Adrenal gland (tissue), 12 donors: ENCODE measurements around the gene OLFM2. TPM values are rescaled to one million over a fixed set of nuclear protein-coding genes. Genes with fewer than 3 reads are reported as not detected.

ENCODE experiments used
- DNase-seq, 7 donors: peaks; one replicate each; pipeline ENCODE4 v3.0.0-alpha.2; 2019 to 2020
- H3K27ac ChIP-seq, 5 donors: fragments of 200-600 bp; sonication (generic) in 4 of 5; 1 replicate in 3 of 5; 2 replicates in 2 of 5; pipeline versions ENCODE4 v1.5.1 to v1.8.0; 2016 to 2020; ENCODE audit warnings: mild to moderate bottlenecking in 1 of 5
- H3K27me3 ChIP-seq: fragments of 200-600 bp; 2 replicates; pipeline ENCODE4 v1.8.0; 2021
- H3K36me3 ChIP-seq, 2 donors: fragments of 200-600 bp; replicated peaks in 1 of 2; 1 replicate in 1 of 2; 2 replicates in 1 of 2; pipeline versions ENCODE4 v1.5.1 to v1.8.0; 2018 to 2022
- H3K4me1 ChIP-seq, 2 donors: fragments of 200-600 bp; replicated peaks in 1 of 2; 1 replicate in 1 of 2; 2 replicates in 1 of 2; pipeline versions ENCODE4 v1.5.1 to v1.8.0; 2018 to 2021
- H3K4me3 ChIP-seq, 4 donors: fragments of 200-600 bp; sonication (generic) in 3 of 4; one replicate each; pipeline ENCODE4 v1.5.1; 2016 to 2018
- H3K9me3 ChIP-seq, 3 donors: fragments of 200-600 bp; sonication (generic) in 1 of 3; replicated peaks in 1 of 3; 1 replicate in 2 of 3; 2 replicates in 1 of 3; pipeline versions ENCODE4 v1.5.1 to v1.8.0; 2016 to 2021
- POLR2A ChIP-seq, 2 donors: fragments of 450-650 bp; IDR thresholded peaks; one replicate each; pipeline ENCODE4 v1.6.1; 2017; ENCODE audit warnings: antibody characterized with exemption in 2 of 2, mild to moderate bottlenecking in 2 of 2, moderate library complexity in 1 of 2
- WGBS, 4 donors: extraction: QIAGEN DNeasy Blood & Tissue Kit in 2 of 4; methylation state at CpG; one replicate each; pipeline versions ENCODE4 v1.1.5 to v1.1.7; 2013 to 2017; 5-methylcytosine and 5-hydroxymethylcytosine counted together
- intact Hi-C, 2 donors: fragments of 100-400 bp; cut with DNase I; formaldehyde crosslinking; loops; one replicate each; pipeline versions ENCODE4 v1.14.1 to v1.15.0; 2022 to 2023
- polyA plus RNA-seq, 3 donors: library from polyadenylated mRNA; stranded (reverse); fragments of 200-250 nt in 2 of 3; fragments of 350-450 nt in 1 of 3; fragmentation: Illumina TruSeq in 1 of 3; extraction: RNeasy Lipid Tissue Mini Kit (QIAGEN cat#74804) in 1 of 3; gene quantifications; one replicate each; pipeline ENCODE4 v1.2.3, GENCODE V29; 2013 to 2014
- small RNA-seq, 2 donors: library from RNA; depleted of rRNA; stranded (forward); fragments of <200 nt; gene quantifications; one replicate each; pipeline ENCODE3, GENCODE V24; 2016
- total RNA-seq, 9 donors: library from RNA; depleted of rRNA in 4 of 9; stranded (reverse); fragments of >200 nt in 4 of 9; fragments of 120-200 nt in 1 of 9; fragmentation: NEBNext Ultra II Directional in 1 of 9; extraction: Animal tissue kit (Norgen Biotek cat#: 25700) in 1 of 9; gene quantifications; one replicate each; pipeline versions ENCODE4 v1.1.0 to v1.2.4, GENCODE V29; 2013 to 2023
- TF ChIP-seq, protein P1 (sequence below), 6 experiments: fragments of 450-650 bp in 4 of 6; fragments of 200-600 bp in 2 of 6; sonication (generic) in 1 of 6; IDR thresholded peaks; 1 replicate in 5 of 6; 2 replicates in 1 of 6; pipeline versions ENCODE4 v1.5.1 to v1.8.0; 2016 to 2021; ENCODE audit warnings: antibody characterized with exemption in 6 of 6, mild to moderate bottlenecking in 2 of 6, moderate library complexity in 1 of 6
- donor health status: healthy with polysubstance abuse.
- donor health status: Bipolar disorder and iron deficiency.
- donor health status: DM: yes; HTN: yes; CAD: no.
- donor health status: DM: no; HTN: no; CAD: no.
- donor health status: DM: no; HTN: no; CAD: no.
- donor health status: DM: yes; HTN: yes; CAD: no.

Gene OLFM2
- total and polyA plus RNA-seq, 12 donors: 2.2 to 76.2 (median 51.5) TPM

DNA sequence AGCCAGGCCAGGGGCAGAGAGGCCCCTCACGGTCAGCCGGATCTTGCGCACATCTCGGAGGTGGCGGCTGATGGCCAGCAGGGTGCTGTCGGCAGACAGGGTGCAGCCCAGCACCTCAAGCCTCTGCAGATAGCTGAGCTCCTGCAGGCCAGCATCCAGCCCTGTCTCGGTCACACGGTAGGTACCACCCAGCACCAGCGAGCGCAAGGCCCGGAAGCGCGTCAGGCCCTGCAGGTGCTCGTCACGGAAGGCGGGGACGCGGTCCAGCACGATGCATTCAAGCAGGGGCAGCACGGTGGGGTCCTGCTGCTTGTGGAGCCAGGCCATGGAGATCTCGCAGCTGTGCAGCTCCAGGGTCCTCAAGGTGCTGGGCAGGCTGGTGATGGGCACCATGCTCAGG is 125.2 kb downstream of the OLFM2 start:
- Histone ChIP-seq H3K4me3 (no peak overlapping the region), H3K4me1 (no peaks in the 10 kb centered on the region), H3K27me3 (no peaks in the 10 kb centered on the region), H3K9me3 (no peaks in the 10 kb centered on the region), H3K36me3 (peaks cover 0 to 51% of the 10 kb centered on the region in 2 donors), H3K27ac (no peak overlapping the region)
- DNase-seq: no peak
- 93 to 99% (median 98%) methylated on average over 3 to 21 of the region's 21 CpGs for WGBS, 4 donors
- TF ChIP-seq, protein P1, sequence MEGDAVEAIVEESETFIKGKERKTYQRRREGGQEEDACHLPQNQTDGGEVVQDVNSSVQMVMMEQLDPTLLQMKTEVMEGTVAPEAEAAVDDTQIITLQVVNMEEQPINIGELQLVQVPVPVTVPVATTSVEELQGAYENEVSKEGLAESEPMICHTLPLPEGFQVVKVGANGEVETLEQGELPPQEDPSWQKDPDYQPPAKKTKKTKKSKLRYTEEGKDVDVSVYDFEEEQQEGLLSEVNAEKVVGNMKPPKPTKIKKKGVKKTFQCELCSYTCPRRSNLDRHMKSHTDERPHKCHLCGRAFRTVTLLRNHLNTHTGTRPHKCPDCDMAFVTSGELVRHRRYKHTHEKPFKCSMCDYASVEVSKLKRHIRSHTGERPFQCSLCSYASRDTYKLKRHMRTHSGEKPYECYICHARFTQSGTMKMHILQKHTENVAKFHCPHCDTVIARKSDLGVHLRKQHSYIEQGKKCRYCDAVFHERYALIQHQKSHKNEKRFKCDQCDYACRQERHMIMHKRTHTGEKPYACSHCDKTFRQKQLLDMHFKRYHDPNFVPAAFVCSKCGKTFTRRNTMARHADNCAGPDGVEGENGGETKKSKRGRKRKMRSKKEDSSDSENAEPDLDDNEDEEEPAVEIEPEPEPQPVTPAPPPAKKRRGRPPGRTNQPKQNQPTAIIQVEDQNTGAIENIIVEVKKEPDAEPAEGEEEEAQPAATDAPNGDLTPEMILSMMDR (IDR thresholded peaks at IDR 0.05): no peak
- intact Hi-C loops: loop anchor here in 1 of 2 donors (10.0 kb wide), 1 partner anchor 666 kb away; the partner anchor contains the start of gene ZNF317

DNA sequence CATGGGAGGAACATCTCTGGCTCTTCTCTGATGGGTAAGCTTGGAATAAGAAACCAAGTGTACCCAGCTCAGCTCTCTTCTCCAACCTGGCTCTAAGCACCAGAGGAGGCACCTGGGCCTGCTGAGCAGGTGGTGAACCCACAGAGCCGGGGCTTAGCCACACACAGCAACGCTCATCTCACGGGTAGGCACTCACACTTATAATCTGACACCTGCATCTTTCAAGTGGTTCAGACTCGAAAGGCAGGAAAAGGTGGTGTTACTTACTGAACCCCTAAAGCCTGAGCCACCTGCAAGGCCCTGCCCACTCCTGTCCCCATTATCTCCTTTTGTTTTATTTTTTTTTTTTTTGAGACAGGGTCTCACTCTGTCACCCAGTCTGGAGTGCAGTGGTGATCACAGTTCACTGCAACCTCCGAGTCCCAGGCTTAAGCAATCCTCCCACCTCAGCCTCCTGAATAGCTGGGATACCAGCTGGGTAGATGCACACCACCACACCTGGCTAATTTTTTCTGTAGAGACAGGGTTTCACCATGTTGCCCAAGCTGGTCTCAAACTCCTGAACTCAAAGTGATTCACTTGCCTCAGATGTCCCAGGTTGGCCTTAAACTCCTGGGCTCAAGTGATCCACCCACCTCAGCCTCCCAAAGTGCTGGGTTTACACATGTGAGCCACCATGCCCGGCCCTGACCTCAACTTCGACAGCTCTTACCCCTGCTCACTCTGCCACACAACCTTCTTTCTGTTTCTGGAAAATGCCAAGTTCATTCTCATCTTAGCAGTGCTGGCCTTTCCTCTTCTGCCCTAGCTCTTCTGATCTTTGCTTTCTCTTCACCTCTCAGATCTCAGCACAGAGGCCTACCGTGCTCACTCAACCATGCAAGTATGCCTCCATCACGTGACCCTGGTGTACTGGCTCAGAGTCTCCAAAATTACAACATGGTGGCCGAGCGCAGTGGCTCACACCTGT is 127.2 kb downstream of the OLFM2 start:
- Histone ChIP-seq H3K27ac (no peak overlapping the region), H3K4me1 (no peaks in the 10 kb centered on the region), H3K36me3 (peaks cover 0 to 48% of the 10 kb centered on the region in 2 donors), H3K27me3 (no peaks in the 10 kb centered on the region), H3K4me3 (no peak overlapping the region), H3K9me3 (no peaks in the 10 kb centered on the region)
- DNase-seq: no peak
- TF ChIP-seq, protein P1 (IDR thresholded peaks at IDR 0.05): no peak
- no peak for TF ChIP-seq POLR2A (IDR thresholded peaks at IDR 0.05)
- intact Hi-C loops: no loop called here
- 90 to 92% (median 91%) methylated on average over 8 to 11 of the region's 11 CpGs for WGBS, 4 donors

DNA sequence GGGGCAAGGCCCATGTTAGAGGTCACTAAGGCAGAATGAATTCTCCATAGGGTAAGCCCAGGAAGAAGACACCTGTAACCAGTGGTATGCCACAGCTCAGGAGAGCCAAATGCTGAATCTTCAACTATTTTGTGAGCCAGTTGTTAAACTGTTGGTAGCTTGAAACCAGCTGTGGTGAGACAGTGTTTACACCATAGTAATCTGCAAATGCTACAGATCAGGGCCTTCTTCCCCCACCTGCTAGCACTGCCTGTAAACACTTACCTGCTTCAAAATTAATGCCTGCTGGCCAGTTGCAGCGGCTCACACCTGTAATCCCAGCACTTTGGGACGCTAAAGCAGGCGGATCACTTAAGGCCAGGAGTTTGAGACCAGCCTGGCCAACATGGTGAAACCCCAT is 129.5 kb downstream of the OLFM2 start:
- WGBS, 4 donors: 94 to 97% (median 96%) methylated on average over 3 of the region's 3 CpGs
- Histone ChIP-seq H3K4me1 (no peaks in the 10 kb centered on the region), H3K36me3 (peaks cover 0 to 43% of the 10 kb centered on the region in 2 donors), H3K27ac (no peak overlapping the region), H3K4me3 (no peak overlapping the region), H3K9me3 (no peaks in the 10 kb centered on the region), H3K27me3 (no peaks in the 10 kb centered on the region)
- TF ChIP-seq, protein P1 (IDR thresholded peaks at IDR 0.05): no peak
- TF ChIP-seq POLR2A (IDR thresholded peaks at IDR 0.05): no peak
- intact Hi-C loops: no loop called here
- no peak for DNase-seq

Small RNA genes lying within 50 kb of the gene (small RNA-seq; reads per million reads assigned to genes)
- 0 reads per million in 2 donors for gene RF00156

Other genes starting within 250 kb of the OLFM2 start
- 10 to 100 TPM in 4 of 9 donors, 1 to 10 TPM in 5; 7.1 to 20.3 (median 9.8) TPM for gene ZNF846, start 167.8 kb downstream of the OLFM2 start, total RNA-seq
- 10 to 100 TPM in 1 of 3 donors, 1 to 10 TPM in 2; 5.2 to 24.8 (median 7.9) TPM for gene ZNF846, start 167.8 kb downstream of the OLFM2 start, polyA plus RNA-seq
- 10 to 100 TPM; 12.4 to 23.7 (median 20.1) TPM for gene FBXL12, start 117.4 kb downstream of the OLFM2 start, total RNA-seq
- gene FBXL12, start 117.4 kb downstream of the OLFM2 start, polyA plus RNA-seq: 10 to 100 TPM in 2 of 3 donors, 1 to 10 TPM in 1; 6.6 to 31.7 (median 30.6) TPM
- gene UBL5, start 108.6 kb downstream of the OLFM2 start, total RNA-seq: 100 to 1,000 TPM; 410 to 722 (median 492) TPM
- gene UBL5, start 108.6 kb downstream of the OLFM2 start, polyA plus RNA-seq: 1,000 to 10,000 TPM in 2 of 3 donors, 100 to 1,000 TPM in 1; 352 to 2,424 (median 1,146) TPM
- 100 to 1,000 TPM in 8 of 9 donors, 10 to 100 TPM in 1; 75.5 to 177 (median 121) TPM for gene PIN1, start 101.2 kb downstream of the OLFM2 start, total RNA-seq
- gene PIN1, start 101.2 kb downstream of the OLFM2 start, polyA plus RNA-seq: 10 to 100 TPM; 28.5 to 95.2 (median 94.1) TPM
- 10 to 100 TPM in 1 of 9 donors, 1 to 10 TPM in 7, under 1 TPM in 1; 0.61 to 12.4 (median 6.7) TPM for gene COL5A3, start 74.0 kb upstream of the OLFM2 start, total RNA-seq
- 10 to 100 TPM in 2 of 3 donors, 1 to 10 TPM in 1; 1.5 to 26.2 (median 18.2) TPM for gene COL5A3, start 74.0 kb upstream of the OLFM2 start, polyA plus RNA-seq
- gene RDH8, start 77.0 kb upstream of the OLFM2 start, total RNA-seq: not detected
- not detected for gene RDH8, start 77.0 kb upstream of the OLFM2 start, polyA plus RNA-seq
- 10 to 100 TPM; 17.4 to 50.6 (median 40.9) TPM for gene SHFL, start 149.8 kb upstream of the OLFM2 start, total RNA-seq
- 100 to 1,000 TPM in 1 of 3 donors, 10 to 100 TPM in 2; 18.6 to 116 (median 85.5) TPM for gene SHFL, start 149.8 kb upstream of the OLFM2 start, polyA plus RNA-seq
- gene ANGPTL6, start 166.2 kb upstream of the OLFM2 start, total RNA-seq: 1 to 10 TPM in 3 of 9 donors, under 1 TPM in 6; 0.12 to 3.2 (median 0.44) TPM
- gene ANGPTL6, start 166.2 kb upstream of the OLFM2 start, polyA plus RNA-seq: 1 to 10 TPM in 2 of 3 donors, under 1 TPM in 1; 0.16 to 1.9 (median 1.5) TPM
- gene PPAN, start 169.8 kb upstream of the OLFM2 start, total RNA-seq: 10 to 100 TPM; 18.2 to 44.8 (median 27.7) TPM
- 10 to 100 TPM; 21.2 to 98.7 (median 68.0) TPM for gene PPAN, start 169.8 kb upstream of the OLFM2 start, polyA plus RNA-seq
- gene P2RY11, start 175.2 kb upstream of the OLFM2 start, total RNA-seq: 10 to 100 TPM in 1 of 9 donors, 1 to 10 TPM in 8; 2.0 to 10.5 (median 6.0) TPM
- gene P2RY11, start 175.2 kb upstream of the OLFM2 start, polyA plus RNA-seq: 10 to 100 TPM in 2 of 3 donors, under 1 TPM in 1; 0.77 to 21.5 (median 13.0) TPM
- gene EIF3G, start 183.4 kb upstream of the OLFM2 start, total RNA-seq: 100 to 1,000 TPM; 177 to 341 (median 262) TPM
- gene EIF3G, start 183.4 kb upstream of the OLFM2 start, polyA plus RNA-seq: 100 to 1,000 TPM; 205 to 225 (median 206) TPM